HepG2 (cell line): ENCODE measurements around the gene PDHX. TPM values are rescaled to one million over a fixed set of nuclear protein-coding genes. Genes with fewer than 3 reads are reported as not detected.

Experiments used
- ATAC-seq: fragments of 200-7000 bp; cut with Tn5 transposase; 3 replicates; pipeline ENCODE4 v1.9.1; 2020; ENCODE audit warnings: mild to moderate bottlenecking, moderate library complexity
- BruUV-seq: library from RNA; stranded (reverse); fragments of 400-500 nt; replicated peaks from 2 replicates; lab custom pipeline; 2021; lab: Mats Ljungman, UMichigan
- CTCF ChIA-PET: fragments of 300-600 bp; formaldehyde crosslinking; extraction: SDS; loops from one replicate; lab custom pipeline; 2021; ENCODE audit warnings: low total read pairs, inconsistent platforms, low intra/inter-chr PET ratio; lab: Yijun Ruan, JAX
- POLR2A ChIA-PET: fragments of 350-600 bp; sonication (Branson Sonifier 250); formaldehyde crosslinking; loops from one replicate; lab custom pipeline; 2020; ENCODE audit warnings: antibody characterized with exemption, inconsistent platforms; lab: Yijun Ruan, JAX
- DNase-seq: peaks from one replicate; pipeline ENCODE4 v3.0.0-alpha.2; 2015; ENCODE audit warnings: low spot score
- FAIRE-seq: peaks from 3 replicates; lab custom pipeline; 2011; peaks lifted over from hg19 to GRCh38; lab: Jason Lieb, UNC
- H2AFZ ChIP-seq: one replicate; pipeline ENCODE4 v1.6.1; 2011; ENCODE audit warnings: low read length, inconsistent platforms
- H3K27ac ChIP-seq: fragments of 300-600 bp; 3 replicates; pipeline ENCODE4 v1.8.0; 2011; ENCODE audit warnings: mixed run types, mild to moderate bottlenecking, mixed read lengths, low read length, inconsistent platforms; ENCODE audit not compliant: insufficient read depth; ENCODE audit errors: extremely low read length
- H3K27me3 ChIP-seq, 2 experiments: fragments of 200-600 bp in 1 of 2; 2 replicates in 1 of 2; 3 replicates in 1 of 2; pipeline versions ENCODE4 v1.6.0 to v1.8.0; 2011; ENCODE audit warnings: low read length in 2 of 2, mild to moderate bottlenecking in 2 of 2, moderate library complexity in 2 of 2, inconsistent platforms in 1 of 2; ENCODE audit not compliant: insufficient read depth in 2 of 2, control insufficient read depth in 1 of 2
- H3K36me3 ChIP-seq, 2 experiments: fragments of 200-600 bp in 1 of 2; replicated peaks in 1 of 2; 2 replicates in 1 of 2; 3 replicates in 1 of 2; pipeline versions ENCODE4 v1.5.1 to v1.8.0; 2011; ENCODE audit warnings: low read length in 2 of 2, inconsistent platforms in 1 of 2; ENCODE audit not compliant: insufficient read depth in 2 of 2, control insufficient read depth in 1 of 2
- H3K4me1 ChIP-seq: 2 replicates; pipeline ENCODE4 v1.5.1; 2012; ENCODE audit warnings: low read length, inconsistent platforms; ENCODE audit not compliant: insufficient read depth
- H3K4me2 ChIP-seq: 2 replicates; pipeline ENCODE4 v1.6.0; 2011; ENCODE audit warnings: low read depth, low read length, inconsistent platforms
- H3K4me3 ChIP-seq, 3 experiments: fragments of 200-600 bp in 1 of 3; sonication (generic), shearing (Covaris generic) in 1 of 3; replicated peaks in 1 of 3; 2 replicates each; pipeline ENCODE4 v1.5.1; 2011 to 2016; ENCODE audit warnings: low read length in 3 of 3, inconsistent platforms in 2 of 3, low read depth in 2 of 3, mild to moderate bottlenecking in 2 of 3, control low read depth in 1 of 3, mixed read lengths in 1 of 3; ENCODE audit not compliant: insufficient read depth in 1 of 3
- H3K79me2 ChIP-seq: one replicate; pipeline ENCODE4 v1.6.1; 2011; ENCODE audit warnings: low read length, inconsistent platforms; ENCODE audit not compliant: insufficient read depth
- H3K9ac ChIP-seq: 2 replicates; pipeline ENCODE4 v1.6.0; 2011; ENCODE audit warnings: mild to moderate bottlenecking, low read depth, low read length, inconsistent platforms; ENCODE audit not compliant: insufficient read depth
- H3K9me3 ChIP-seq: 2 replicates; pipeline ENCODE4 v1.5.1; 2012; ENCODE audit warnings: mild to moderate bottlenecking, low read length
- H4K20me1 ChIP-seq: 2 replicates; pipeline ENCODE4 v1.6.0; 2011; ENCODE audit warnings: inconsistent platforms, mild to moderate bottlenecking, low read length, moderate library complexity; ENCODE audit not compliant: insufficient read depth
- GTF3A ChIP-seq: sonication (generic); formaldehyde crosslinking; conservative IDR thresholded peaks from 2 replicates; pipeline ENCODE4 v1.4.0; 2020; ENCODE audit warnings: mild to moderate bottlenecking, missing genetic modification reagents
- HMG20A ChIP-seq: IDR thresholded peaks from 2 replicates; pipeline ENCODE4 v1.6.1; 2016; ENCODE audit warnings: borderline replicate concordance
- MTF1 ChIP-seq: sonication (generic); formaldehyde crosslinking; IDR thresholded peaks from 2 replicates; pipeline ENCODE4 v1.5.0; 2020; ENCODE audit warnings: missing genetic modification reagents
- RBM22 ChIP-seq: fragments of 200-400 bp; formaldehyde crosslinking; optimal IDR thresholded peaks from 2 replicates; pipeline ENCODE3; 2017; ENCODE audit warnings: mild to moderate bottlenecking, low read length, moderate library complexity
- ZNF225 ChIP-seq: sonication (generic); formaldehyde crosslinking; IDR thresholded peaks from 2 replicates; pipeline ENCODE4 v1.4.0; 2020; ENCODE audit warnings: mild to moderate bottlenecking, missing genetic modification reagents
- WGBS: methylation state at CpG from one replicate; pipeline ENCODE4 v1.1.6; 2017; ENCODE audit warnings: low lambda C conversion rate; 5-methylcytosine and 5-hydroxymethylcytosine counted together
- in situ Hi-C: cut with HindIII; loops from 2 replicates; pipeline ENCODE4 v1.10.0; 2017; ENCODE audit warnings: low pct_unique_long_range_greater_than_20kb; ENCODE audit not compliant: extremely low pct_ligation_motif_present
- intact Hi-C: fragments of 100-400 bp; cut with micrococcal nuclease; formaldehyde crosslinking; loops from one replicate; pipeline ENCODE4 v1.10.0; 2022; ENCODE audit not compliant: unreplicated experiment
- polyA plus RNA-seq, 8 experiments: library from polyadenylated mRNA; depleted of rRNA in 3 of 8; stranded (reverse) in 7 of 8; unstranded in 1 of 8; fragments of >200 nt; fragmentation: Illumina TruSeq in 4 of 8; extraction: Trizol in 4 of 8; gene quantifications; 2 replicates each; pipeline versions ENCODE4 v1.2.1 to v1.2.3, GENCODE V29; 2011 to 2016; ENCODE audit warnings: low read depth in 4 of 8, missing spikeins in 1 of 8, mixed read lengths in 1 of 8; ENCODE audit not compliant: insufficient read depth in 1 of 8
- total RNA-seq, 5 experiments: library from RNA; depleted of rRNA; stranded (reverse); fragments of >200 nt; fragmentation: Illumina TruSeq; extraction: Trizol; gene quantifications; 2 replicates each; pipeline ENCODE4 v1.2.3, GENCODE V29; 2016; ENCODE audit warnings: low read depth in 1 of 5
- TF ChIP-seq, protein P1 (sequence below): sonication (generic); formaldehyde crosslinking; IDR thresholded peaks from 2 replicates; pipeline ENCODE4 v1.8.0; 2022; ENCODE audit warnings: missing genetic modification reagents, mild to moderate bottlenecking, borderline replicate concordance
- TF ChIP-seq, protein P2 (sequence below): sonication (generic); formaldehyde crosslinking; conservative IDR thresholded peaks from 2 replicates; pipeline ENCODE4 v1.8.1; 2023; ENCODE audit warnings: missing genetic modification reagents

PDHX gene
- total and polyA plus RNA-seq, 2 of the 13 experiments (the other 11 are each of a cell fraction or from before 2014, with no cell fraction given) = 41.0 to 73.8 TPM

DNA sequence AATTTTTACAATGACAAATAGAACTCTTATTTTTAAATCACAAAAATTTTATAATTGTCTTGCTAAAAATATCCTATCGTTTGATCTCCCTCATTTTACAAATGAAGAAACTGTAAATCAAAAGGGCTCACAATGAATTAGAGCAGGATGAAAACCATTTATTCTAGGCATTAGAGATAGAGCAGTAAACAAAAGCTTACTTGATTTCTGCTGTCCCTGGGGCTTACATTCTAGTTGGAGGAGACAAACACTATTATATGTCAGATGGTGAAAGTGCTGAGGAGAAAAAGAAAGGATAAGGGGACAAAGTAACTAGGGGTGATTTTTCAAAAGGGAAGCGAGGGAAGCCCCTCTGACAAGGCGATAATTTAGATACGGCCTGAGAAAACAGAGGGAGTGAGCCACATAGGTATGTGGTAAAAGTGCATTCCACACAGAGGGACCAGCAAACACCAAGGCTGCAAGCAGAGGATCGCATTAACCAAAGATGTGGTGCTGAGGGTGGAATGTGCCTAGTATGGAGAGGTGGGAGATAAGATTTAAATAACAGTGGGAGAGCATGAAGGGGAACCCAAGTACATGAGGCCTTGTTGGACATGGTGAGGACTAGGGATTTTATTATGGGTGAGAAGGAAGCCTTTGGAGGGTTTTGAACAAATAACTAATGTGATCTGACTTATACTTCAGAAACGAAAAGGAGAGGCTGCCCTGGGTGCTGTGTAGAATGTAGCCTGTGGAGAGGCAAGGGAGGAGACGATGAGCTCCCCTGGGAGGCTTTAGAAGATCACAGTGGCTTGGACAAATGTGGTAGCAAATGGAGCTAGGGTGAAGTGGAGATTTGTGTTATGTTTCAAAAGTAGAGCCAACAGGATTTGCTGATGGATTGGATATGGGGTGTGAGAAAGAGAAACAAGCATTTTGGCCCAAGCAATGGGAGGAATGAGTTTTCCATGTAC lies 62.1 kb downstream of the PDHX start:
- BruUV-seq = no TSS peak
- intact Hi-C loops (no loop called here), in situ Hi-C loops (no loop called here)
- Histone ChIP-seq H3K79me2 (no peaks in the 10 kb centered on the region), H3K4me2 (no peak overlapping the region), H3K27ac (no peak overlapping the region), H3K27me3 (no peaks in the 10 kb centered on the region), H3K9ac (no peak overlapping the region), H3K9me3 (no peaks in the 10 kb centered on the region), H4K20me1 (no peaks in the 10 kb centered on the region), H3K4me1 (peaks cover 13% of the 10 kb centered on the region), H2AFZ (no peak overlapping the region), H3K4me3 (no peak overlapping the region), H3K36me3 (peaks cover 3 to 45% of the 10 kb centered on the region in 2 experiments; a peak in 4 of 5 replicates)
- ATAC-seq (no peak), FAIRE-seq (no peak), DNase-seq (no peak)
- ChIA-PET CTCF (no interaction called here), POLR2A (no interaction called here)
- WGBS = 97% methylated on average over 7 of the region's 7 CpGs
- TF ChIP-seq, protein P1, sequence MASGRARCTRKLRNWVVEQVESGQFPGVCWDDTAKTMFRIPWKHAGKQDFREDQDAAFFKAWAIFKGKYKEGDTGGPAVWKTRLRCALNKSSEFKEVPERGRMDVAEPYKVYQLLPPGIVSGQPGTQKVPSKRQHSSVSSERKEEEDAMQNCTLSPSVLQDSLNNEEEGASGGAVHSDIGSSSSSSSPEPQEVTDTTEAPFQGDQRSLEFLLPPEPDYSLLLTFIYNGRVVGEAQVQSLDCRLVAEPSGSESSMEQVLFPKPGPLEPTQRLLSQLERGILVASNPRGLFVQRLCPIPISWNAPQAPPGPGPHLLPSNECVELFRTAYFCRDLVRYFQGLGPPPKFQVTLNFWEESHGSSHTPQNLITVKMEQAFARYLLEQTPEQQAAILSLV = no peak
- no peak for TF ChIP-seq ZNF225 (CRISPR knock-in tag)
- TF ChIP-seq HMG20A (CRISPR knock-in tag) = no peak
- peak; percentile 82 for TF ChIP-seq RBM22
- no peak for TF ChIP-seq MTF1
- no peak for TF ChIP-seq GTF3A
- TF ChIP-seq, protein P2, sequence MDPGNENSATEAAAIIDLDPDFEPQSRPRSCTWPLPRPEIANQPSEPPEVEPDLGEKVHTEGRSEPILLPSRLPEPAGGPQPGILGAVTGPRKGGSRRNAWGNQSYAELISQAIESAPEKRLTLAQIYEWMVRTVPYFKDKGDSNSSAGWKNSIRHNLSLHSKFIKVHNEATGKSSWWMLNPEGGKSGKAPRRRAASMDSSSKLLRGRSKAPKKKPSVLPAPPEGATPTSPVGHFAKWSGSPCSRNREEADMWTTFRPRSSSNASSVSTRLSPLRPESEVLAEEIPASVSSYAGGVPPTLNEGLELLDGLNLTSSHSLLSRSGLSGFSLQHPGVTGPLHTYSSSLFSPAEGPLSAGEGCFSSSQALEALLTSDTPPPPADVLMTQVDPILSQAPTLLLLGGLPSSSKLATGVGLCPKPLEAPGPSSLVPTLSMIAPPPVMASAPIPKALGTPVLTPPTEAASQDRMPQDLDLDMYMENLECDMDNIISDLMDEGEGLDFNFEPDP (CRISPR knock-in tag) = no peak
